Activated T-helper 17 cell treated with anti-CD3 and anti-CD28 coated beads, Interleukin-2, amount 50 U/mL, for 72 hours (primary cell): ENCODE measurements around the gene C6orf132. TPM values are rescaled to one million over a fixed set of nuclear protein-coding genes. Genes with fewer than 3 reads are reported as not detected.
A peak's percentile ranks its signal among the peaks of the same experiment; 100 is the strongest.

Experiments
- ATAC-seq: fragments of 150-1000 bp; cut with Tn5 transposase; replicated peaks from 2 replicates; pipeline ENCODE4 v1.10.0; 2021; ENCODE audit warnings: mild to moderate bottlenecking, moderate library complexity
- H3K27ac Mint-ChIP-seq: one replicate; pipeline ENCODE4 v1.8.0; 2022; ENCODE audit warnings: mixed read lengths
- H3K27me3 Mint-ChIP-seq: one replicate; pipeline ENCODE4 v1.8.0; 2022; ENCODE audit warnings: mixed read lengths
- H3K36me3 Mint-ChIP-seq: one replicate; pipeline ENCODE4 v1.8.0; 2022; ENCODE audit warnings: low read depth, mild to moderate bottlenecking, mixed read lengths
- H3K4me1 Mint-ChIP-seq: one replicate; pipeline ENCODE4 v1.8.0; 2022; ENCODE audit warnings: mixed read lengths
- H3K4me3 Mint-ChIP-seq: one replicate; pipeline ENCODE4 v1.8.0; 2022; ENCODE audit warnings: mild to moderate bottlenecking, mixed read lengths
- H3K9me3 Mint-ChIP-seq: one replicate; pipeline ENCODE4 v1.8.0; 2022; ENCODE audit warnings: mixed read lengths
- total RNA-seq, 2 donors: library from RNA; stranded (reverse); gene quantifications; one replicate each; pipeline ENCODE4 v1.2.3, GENCODE V29; 2022

Gene C6orf132
- total RNA-seq, 2 donors from 2014 or later = 0.22 to 0.29 TPM

DNA sequence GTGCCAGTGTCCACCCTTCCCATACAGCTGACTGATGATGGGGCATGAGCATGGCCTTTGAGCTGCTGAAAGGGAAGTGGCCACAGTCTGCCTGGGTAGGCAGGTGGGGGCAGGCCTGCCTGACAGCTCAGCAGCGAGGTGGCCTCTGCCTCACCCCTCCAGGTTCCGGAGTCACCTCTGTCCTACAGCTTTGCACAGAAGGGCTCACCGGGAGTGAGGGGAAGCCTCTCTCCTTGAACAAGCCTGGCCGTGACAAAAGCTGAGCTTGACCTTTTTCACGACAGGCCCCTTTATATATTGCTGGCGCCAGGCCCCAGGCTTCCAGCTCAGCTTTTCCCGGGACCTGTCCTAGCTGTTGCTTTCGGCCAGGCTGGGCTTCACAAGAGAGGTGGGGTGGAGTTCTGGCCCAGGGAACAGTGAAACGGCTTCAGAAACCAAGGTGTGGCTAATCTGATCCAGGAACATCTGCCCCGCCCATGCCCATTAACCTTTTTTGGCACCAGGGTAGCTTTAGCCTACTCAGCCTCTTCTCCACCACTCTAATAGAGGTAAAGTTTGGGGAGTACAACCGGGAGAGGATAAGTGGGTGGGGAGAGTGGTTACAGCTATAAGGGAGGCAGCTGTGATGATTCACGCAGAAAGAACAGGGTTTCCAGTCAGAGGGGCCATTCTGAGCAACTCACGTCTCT is 42.9 kb downstream of the C6orf132 start:
- Mint-ChIP-seq H3K4me1 (peaks cover 30% of the 10 kb centered on the region), H3K27ac (peak overlapping the region; percentile 97), H3K4me3 (peak overlapping the region; percentile 79), H3K36me3 (no peaks in the 10 kb centered on the region), H3K9me3 (no peaks in the 10 kb centered on the region), H3K27me3 (no peaks in the 10 kb centered on the region)
- peak; percentile 83 for ATAC-seq

DNA sequence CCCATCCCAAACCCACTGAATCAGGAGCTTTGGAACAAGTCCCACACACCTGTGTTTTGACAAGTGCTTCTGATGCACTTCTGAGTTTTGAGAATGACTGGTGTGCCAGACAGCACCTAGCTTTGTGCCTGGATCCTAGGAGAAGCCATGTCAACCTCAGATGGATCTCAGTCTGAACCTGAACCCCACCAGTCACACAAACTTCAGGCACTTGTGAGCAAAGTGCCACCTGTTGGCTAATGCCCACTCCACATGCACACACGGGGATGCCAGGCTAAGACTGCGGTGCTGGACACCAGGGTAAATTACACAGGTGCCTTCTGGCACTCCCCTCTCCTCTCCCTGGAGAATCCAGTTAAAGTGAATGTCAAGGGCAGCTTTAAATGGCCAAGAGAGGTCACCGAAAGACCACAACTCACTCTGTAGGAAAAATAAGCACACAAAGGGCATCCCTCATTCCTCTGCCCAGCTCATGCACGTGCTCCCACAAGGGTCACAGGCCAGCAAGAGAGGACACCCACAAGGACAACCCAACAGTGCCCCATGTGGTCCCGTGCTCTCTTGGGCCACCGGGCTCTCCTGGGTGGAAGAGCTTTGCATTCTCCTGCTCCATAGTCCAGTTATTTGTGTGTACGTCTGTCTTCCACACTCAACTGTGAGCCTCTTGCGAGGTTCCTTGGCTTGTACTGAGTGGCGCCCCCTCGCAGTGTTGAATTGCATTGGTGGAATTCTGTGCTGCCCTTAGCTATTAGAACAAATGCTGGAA is 46.5 kb downstream of the C6orf132 start:
- no peak for ATAC-seq
- Mint-ChIP-seq H3K4me1 (peaks cover 19% of the 10 kb centered on the region), H3K4me3 (no peak overlapping the region), H3K36me3 (no peaks in the 10 kb centered on the region), H3K27me3 (no peaks in the 10 kb centered on the region), H3K9me3 (no peaks in the 10 kb centered on the region), H3K27ac (no peak overlapping the region)

DNA sequence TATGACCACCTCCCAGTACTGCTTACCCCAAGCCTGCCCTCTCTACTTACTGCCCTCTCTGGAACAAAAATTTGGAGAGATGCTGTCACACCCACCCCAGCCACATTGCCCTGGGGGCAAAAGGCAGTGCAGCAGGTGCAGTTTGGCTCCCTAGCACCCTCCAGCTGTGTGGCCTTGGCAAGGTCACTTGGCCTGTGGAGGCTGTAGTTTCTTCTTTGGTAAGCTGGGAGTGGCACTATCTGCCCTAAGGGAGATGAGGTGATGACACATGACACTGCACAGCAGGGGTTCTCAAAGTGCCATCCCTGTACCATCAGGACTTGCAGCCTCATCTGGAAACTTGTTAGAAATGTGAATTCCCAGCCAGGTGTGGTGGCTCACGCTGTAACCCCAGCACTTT is 47.3 kb downstream of the C6orf132 start:
- no peaks in the 10 kb centered on the region for H3K36me3 Mint-ChIP-seq
- no peaks in the 10 kb centered on the region for H3K9me3 Mint-ChIP-seq
- ATAC-seq = no peak
- H3K27me3 Mint-ChIP-seq = no peaks in the 10 kb centered on the region
- H3K27ac Mint-ChIP-seq = no peak overlapping the region
- H3K4me1 Mint-ChIP-seq = peaks cover 14% of the 10 kb centered on the region
- H3K4me3 Mint-ChIP-seq = no peak overlapping the region

DNA sequence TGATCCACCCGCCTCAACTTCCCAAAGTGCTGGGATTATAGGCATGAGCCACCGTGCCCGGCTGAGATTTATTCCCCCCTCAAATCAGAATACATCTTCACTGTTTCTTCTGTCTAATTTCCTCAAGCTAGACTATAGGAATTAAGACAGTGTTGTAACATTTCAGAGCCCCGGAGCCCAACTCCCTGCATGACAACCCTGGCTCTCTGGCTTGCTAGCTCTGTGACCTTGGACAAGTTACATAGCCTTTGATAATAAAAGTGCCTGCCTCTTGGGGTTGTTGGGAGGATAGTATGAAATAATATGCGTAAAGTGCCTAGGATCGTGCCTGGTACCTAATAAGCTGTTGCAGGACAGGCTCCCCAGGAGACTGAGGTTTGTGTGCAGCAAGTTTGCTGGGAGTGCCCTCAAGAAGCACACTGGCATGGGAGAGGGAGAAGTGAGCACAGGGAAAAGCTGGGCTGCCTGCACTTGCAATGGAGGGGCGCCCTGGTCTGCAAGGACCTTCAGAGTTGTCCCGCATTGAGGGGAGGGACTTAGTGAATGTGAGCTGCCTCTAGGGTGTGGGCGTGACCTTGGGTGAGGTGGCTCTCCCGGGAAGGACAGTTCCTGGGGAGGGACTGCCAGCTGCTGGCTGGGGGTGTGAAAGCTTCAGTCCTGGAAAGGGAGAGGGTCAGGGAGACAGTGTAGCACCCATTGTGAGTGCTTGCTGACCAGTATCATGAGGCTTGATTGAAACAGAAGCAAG is 48.7 kb downstream of the C6orf132 start:
- Mint-ChIP-seq H3K36me3 (no peaks in the 10 kb centered on the region), H3K27ac (no peak overlapping the region), H3K9me3 (no peaks in the 10 kb centered on the region), H3K27me3 (no peaks in the 10 kb centered on the region), H3K4me1 (peaks cover 5% of the 10 kb centered on the region), H3K4me3 (no peak overlapping the region)
- ATAC-seq = no peak

DNA sequence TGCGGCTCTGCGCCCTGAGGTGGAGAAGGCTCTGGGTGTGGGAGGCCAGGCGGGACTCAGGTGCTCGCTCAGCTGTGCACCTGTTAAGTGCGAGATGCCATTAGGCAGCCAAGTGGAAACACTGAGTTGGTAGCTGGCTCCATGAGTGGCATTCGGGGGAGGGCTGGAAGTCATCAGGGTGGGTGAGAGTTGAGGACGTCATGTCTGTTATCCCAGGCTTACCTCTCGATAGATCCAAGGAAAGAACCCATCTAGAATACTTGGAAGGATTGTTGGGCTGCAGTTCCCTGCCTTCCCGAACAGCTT is 50.7 kb downstream of the C6orf132 start:
- ATAC-seq = no peak
- H3K4me1 Mint-ChIP-seq = no peaks in the 10 kb centered on the region

DNA sequence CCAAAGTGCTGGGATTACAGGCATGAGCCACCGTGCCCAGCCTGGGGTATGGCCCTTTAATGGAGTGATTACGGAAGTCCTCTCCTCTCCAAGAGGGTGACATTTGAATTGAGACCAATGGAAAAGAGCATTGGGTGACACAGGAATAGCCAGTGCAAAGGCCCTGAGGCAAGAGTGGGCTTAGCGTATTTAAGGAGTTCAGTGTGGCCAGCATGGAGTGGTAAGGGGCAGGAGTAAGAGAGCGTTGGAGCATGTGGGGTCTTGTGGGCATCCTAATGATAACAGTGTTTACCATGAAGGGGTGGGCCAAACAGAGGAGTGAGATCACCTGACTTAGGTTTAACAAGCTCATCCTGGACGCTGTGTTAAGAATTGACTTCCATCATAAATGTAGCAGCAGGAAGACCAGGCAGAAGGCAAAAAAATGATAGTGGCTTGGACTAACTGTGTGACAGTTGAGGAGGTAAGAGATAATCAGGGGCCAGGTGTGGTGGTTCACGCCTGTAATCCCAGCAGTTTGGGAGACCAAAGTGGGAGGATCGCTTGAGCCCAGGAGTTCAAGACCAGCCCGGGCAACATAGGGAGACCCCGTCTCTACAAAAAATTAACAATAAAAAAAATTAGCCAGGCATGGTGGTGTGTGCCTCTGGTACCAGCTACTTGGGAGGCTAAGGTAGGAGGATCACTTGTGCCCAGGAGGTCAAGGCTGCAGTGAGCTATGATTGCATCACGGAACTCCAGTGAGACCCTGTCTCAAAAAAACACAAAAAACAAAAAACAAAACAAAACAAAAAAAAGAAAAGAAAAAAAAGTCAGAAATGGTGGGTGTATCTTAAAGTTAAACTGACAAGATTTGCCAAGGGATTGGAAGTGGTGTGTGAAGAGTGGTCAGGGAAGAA is 51.4 kb downstream of the C6orf132 start:
- Mint-ChIP-seq H3K27ac (peak overlapping the region; percentile 14), H3K9me3 (no peaks in the 10 kb centered on the region), H3K27me3 (no peaks in the 10 kb centered on the region), H3K4me1 (no peaks in the 10 kb centered on the region), H3K36me3 (no peaks in the 10 kb centered on the region), H3K4me3 (no peak overlapping the region)
- ATAC-seq = no peak

More for the DNA sequence above, 50.7 kb downstream of the C6orf132 start:
- H3K36me3 Mint-ChIP-seq = no peaks in the 10 kb centered on the region
- no peak overlapping the region for H3K27ac Mint-ChIP-seq
- no peak overlapping the region for H3K4me3 Mint-ChIP-seq
- H3K27me3 Mint-ChIP-seq = no peaks in the 10 kb centered on the region
- no peaks in the 10 kb centered on the region for H3K9me3 Mint-ChIP-seq

DNA sequence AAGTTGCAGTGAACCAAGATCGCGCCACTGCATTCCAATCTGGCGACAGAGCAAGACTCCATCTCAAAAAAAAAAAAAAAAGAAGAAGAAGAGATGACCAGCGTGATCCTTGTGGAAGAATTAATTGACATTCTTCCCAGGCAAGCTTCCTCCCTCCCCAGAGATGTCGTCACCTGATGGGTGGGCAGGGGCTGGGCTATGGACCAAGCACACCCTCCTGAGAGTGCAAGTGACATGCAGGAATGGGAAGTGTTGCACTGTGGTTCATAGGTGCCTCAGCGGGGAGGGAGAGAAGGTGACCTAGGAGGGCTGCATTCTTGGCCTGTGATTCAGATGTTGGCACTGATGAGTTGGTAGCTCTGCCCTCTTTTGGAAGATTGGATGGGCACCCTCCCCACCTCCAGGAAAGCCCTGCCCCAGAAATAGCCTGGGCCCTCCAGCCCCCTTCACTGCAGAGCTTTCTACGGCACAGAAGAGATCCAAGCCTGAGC is 54.3 kb downstream of the C6orf132 start:
- no peak for ATAC-seq
- Mint-ChIP-seq H3K4me3 (no peak overlapping the region), H3K9me3 (no peaks in the 10 kb centered on the region), H3K4me1 (no peaks in the 10 kb centered on the region), H3K27me3 (no peaks in the 10 kb centered on the region), H3K27ac (no peak overlapping the region), H3K36me3 (peaks cover 6% of the 10 kb centered on the region)

DNA sequence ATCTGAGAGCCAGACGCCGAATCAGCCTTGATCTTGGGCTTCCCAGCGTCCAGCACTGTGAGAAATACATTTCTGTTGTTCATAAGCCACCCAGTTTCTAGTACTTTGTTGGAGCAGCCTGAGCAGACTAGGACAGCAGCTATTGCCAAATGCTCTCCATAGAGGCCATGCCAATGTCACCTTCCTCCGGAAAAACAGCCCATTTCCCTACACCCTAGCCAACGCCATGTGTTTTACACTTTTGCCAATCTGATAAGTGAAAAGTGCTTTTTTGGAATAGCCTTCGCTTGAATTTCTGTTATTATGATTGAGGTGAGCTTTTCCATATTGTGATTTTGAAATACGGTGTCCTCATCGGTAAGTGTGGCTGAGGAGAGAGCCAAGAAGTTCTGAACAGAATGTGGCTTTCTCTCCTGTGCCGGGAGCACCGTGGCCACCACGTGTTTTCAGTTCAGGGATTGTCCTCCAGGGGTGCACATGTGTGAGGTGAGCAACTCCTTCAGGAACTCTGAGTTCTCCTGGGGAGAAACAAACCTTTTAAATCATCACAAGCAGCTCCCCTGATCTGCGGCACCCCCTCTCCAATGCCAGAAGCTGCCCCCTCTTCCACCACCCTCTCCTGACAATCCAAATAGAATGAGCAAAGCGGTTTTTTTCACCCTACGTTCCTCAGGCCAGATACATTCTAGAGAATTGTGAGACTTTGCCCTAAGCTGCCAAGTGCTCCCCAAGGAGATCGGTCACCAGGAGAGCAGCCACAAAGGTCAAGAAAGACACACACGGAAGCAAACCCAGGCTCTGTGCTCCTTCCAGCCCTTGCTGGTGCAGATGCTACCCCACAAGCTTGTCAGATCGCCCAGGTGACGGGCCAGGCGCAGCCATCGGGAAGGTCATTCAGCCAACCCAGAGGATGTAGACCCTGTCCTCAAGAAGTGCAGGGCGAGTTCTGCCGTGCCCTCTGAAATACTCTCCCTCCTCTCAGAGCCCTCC is 56.1 kb downstream of the C6orf132 start:
- no peak for ATAC-seq
- H3K27me3 Mint-ChIP-seq = no peaks in the 10 kb centered on the region
- H3K36me3 Mint-ChIP-seq = peaks cover 24% of the 10 kb centered on the region
- H3K4me3 Mint-ChIP-seq = no peak overlapping the region
- no peak overlapping the region for H3K27ac Mint-ChIP-seq
- no peaks in the 10 kb centered on the region for H3K9me3 Mint-ChIP-seq
- no peaks in the 10 kb centered on the region for H3K4me1 Mint-ChIP-seq

DNA sequence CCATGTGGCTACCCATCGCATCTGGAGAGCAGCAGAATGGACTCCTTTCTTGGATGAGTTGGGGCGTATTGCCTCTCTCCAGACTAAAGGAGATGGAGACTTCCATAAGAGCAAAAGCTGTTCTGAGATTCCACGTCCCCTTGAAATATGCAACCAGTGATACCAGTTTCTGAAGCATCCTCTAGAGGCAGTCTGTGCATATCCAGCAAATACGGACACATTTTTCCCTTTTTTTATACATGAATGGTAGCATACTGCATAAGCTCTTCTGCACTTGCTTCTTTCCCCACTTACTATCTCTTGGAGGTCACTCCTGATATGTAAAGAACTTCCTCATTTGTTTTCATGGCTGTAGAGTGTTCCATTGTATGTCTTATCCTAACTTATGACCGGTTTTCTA is 57.5 kb downstream of the C6orf132 start:
- no peaks in the 10 kb centered on the region for H3K9me3 Mint-ChIP-seq
- peaks cover 37% of the 10 kb centered on the region for H3K36me3 Mint-ChIP-seq
- ATAC-seq = no peak
- no peak overlapping the region for H3K4me3 Mint-ChIP-seq
- no peak overlapping the region for H3K27ac Mint-ChIP-seq
- H3K4me1 Mint-ChIP-seq = no peaks in the 10 kb centered on the region
- no peaks in the 10 kb centered on the region for H3K27me3 Mint-ChIP-seq

DNA sequence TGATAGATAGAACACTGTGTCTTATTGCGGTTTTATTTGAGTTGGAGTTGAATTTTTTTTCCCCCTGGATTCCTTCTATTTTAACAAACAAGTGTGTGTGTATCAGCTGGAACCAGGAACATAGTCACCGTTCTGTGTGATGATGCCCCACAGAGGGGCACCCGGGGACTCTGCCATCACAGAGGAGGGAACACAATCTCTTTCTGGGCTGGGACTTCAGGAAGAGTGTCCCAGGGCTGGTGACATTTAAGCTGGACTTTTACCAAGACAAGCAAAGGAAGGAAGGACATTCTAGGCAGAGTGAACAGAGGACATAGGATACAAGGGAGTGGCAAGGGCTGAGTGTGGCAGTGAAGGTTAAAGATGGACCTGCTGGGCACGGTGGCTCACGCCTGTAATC is 58.9 kb downstream of the C6orf132 start:
- H3K9me3 Mint-ChIP-seq = no peaks in the 10 kb centered on the region
- no peak overlapping the region for H3K4me3 Mint-ChIP-seq
- H3K36me3 Mint-ChIP-seq = peaks cover 48% of the 10 kb centered on the region
- peak overlapping the region; percentile 80 for H3K27ac Mint-ChIP-seq
- ATAC-seq = no peak
- H3K27me3 Mint-ChIP-seq = no peaks in the 10 kb centered on the region
- H3K4me1 Mint-ChIP-seq = no peaks in the 10 kb centered on the region

DNA sequence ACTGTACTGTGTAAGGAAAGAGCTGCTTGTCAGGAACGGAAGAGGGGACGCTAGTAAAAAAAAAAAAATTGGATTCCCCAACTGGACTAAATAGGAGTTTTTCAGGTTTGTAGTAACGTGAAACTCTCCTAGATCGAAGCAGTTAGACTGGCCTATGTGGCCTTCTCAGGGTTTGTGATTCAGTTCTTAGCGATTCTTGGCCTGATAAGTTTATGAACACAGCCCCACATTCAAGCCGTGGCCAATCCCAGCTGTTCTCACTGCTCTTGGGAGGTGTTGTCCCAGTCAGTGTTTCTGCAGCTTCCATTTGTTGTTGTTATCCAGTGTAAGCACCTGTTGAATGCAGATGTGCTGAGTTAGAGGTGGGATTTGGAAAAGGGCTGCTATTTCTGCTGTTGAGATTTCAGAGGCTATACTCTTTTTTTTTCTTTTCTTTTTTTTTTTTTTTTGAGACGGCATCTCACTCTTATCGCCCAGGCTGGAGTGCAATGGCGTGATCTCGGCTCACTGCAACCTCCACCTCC is 62.4 kb downstream of the C6orf132 start:
- no peaks in the 10 kb centered on the region for H3K4me1 Mint-ChIP-seq
- no peaks in the 10 kb centered on the region for H3K27me3 Mint-ChIP-seq
- no peak overlapping the region for H3K27ac Mint-ChIP-seq
- peaks cover 78% of the 10 kb centered on the region for H3K36me3 Mint-ChIP-seq
- no peak overlapping the region for H3K4me3 Mint-ChIP-seq
- H3K9me3 Mint-ChIP-seq = no peaks in the 10 kb centered on the region
- no peak for ATAC-seq

DNA sequence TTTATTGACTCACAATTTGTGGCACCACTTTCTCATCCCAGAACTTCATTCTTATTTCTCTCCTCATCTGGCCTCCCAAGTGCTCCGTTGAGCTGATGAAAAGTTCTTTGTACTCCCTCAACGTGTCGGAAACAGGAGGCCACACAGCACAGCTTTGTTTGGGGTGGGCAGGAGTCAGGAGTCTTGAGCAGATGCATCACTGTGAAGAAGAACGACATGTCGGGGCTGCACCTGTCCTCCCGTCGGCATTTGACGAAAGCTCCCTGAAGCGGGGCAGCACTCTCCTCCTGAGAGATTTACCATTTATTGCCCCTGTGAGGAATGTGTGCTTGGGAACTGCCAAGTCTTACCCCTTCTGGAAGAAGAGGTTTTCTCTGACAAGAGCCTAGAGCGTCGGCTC is 64.0 kb downstream of the C6orf132 start:
- no peaks in the 10 kb centered on the region for H3K27me3 Mint-ChIP-seq
- peaks cover 85% of the 10 kb centered on the region for H3K36me3 Mint-ChIP-seq
- peaks cover 8% of the 10 kb centered on the region for H3K4me1 Mint-ChIP-seq
- ATAC-seq = no peak
- H3K4me3 Mint-ChIP-seq = no peak overlapping the region
- H3K9me3 Mint-ChIP-seq = no peaks in the 10 kb centered on the region
- H3K27ac Mint-ChIP-seq = no peak overlapping the region
